Uterus (tissue), 2 donors: ENCODE data around the gene SND1.

ENCODE experiments used
- CTCF ChIP-seq, 4 experiments: fragments of 200-600 bp in 2 of 4; fragments of 450-650 bp in 2 of 4; sonication (generic) in 2 of 4; IDR thresholded peaks; one replicate each; pipeline ENCODE4 v1.5.1; 2016 to 2019; ENCODE audit warnings: antibody characterized with exemption in 4 of 4, mild to moderate bottlenecking in 2 of 4, moderate library complexity in 1 of 4
- POLR2A ChIP-seq, 2 donors: fragments of 450-650 bp; IDR thresholded peaks; one replicate each; pipeline ENCODE4 v1.6.1; 2016; ENCODE audit warnings: antibody characterized with exemption in 2 of 2, mild to moderate bottlenecking in 1 of 2, moderate library complexity in 1 of 2

- TF ChIP-seq CTCF (IDR thresholded peaks at IDR 0.05) (no peak), POLR2A (IDR thresholded peaks at IDR 0.05) (no peak)
These were observed 378.3 kb downstream of the SND1 start for GRCh38 chr7:128030263-128030653.
